GM19193 (cell line): ENCODE results near the gene LCTL.

Experiments
- POLR2A ChIP-seq: IDR thresholded peaks from 4 replicates; pipeline ENCODE4 v1.6.1; 2011; ENCODE audit not compliant: insufficient read depth, insufficient read length; ENCODE audit errors: extremely low read depth

LCTL gene

GRCh38 chr15:66560856-66561525 is 4.8 kb downstream of the LCTL start:
- TF ChIP-seq POLR2A, result no peak

DNA sequence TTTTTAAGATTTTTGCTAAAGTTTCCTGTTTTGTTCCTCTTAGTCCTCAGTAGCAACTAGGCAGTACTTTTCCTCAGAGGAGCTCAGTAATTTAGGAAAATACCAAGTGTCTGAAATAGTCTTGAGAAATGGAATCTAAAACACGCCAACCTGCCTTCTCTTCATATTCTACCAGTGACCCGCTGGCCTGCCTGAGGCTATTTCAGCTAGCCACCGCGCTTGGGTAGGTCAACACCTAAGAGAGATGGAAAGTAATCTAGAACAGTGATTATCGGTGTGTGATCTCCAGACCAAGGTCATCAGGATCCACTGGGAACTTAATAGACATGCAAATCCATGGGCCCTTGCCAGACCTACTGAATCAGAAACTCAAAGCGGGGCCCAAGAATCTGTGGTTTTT is 7.5 kb downstream of the LCTL start:
- no peak for TF ChIP-seq POLR2A

DNA sequence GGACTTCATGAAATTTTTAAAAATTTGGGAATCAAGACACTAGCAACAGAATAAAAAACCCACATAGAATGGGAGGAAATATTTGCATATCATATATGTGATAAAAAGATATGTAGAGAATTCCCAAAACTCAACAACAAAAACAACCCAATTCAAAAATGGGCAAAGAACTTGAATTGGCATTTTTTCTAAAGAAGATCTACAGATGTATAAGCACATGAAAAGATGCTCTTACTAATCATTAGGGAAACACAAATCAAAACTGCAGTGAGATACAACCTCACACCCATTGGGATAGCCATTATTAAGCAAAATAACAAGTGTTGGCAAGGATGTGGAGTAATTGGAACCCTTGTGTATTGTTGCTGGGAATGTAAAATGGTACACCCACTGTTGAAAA is 10.1 kb downstream of the LCTL start:
- TF ChIP-seq POLR2A, result no peak

DNA sequence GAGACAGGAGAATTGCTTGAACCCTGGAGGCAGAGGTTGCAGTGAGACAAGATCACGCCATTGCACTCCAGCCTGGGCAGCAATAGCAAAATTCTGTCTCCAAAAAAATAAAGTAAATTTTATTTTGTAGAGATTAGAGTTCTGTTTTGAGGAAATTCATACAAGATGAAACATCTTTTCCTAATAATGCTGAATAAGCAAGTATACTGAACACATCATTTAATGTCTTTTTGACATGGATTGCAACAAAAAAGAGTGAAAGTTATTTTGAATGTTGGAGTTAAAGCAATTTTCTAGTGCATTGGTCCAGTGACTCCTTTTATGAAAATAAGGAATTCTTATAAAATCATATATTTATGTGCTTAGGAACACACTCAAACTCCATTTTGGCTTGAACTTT is 20.5 kb downstream of the LCTL start:
- no peak for TF ChIP-seq POLR2A

DNA sequence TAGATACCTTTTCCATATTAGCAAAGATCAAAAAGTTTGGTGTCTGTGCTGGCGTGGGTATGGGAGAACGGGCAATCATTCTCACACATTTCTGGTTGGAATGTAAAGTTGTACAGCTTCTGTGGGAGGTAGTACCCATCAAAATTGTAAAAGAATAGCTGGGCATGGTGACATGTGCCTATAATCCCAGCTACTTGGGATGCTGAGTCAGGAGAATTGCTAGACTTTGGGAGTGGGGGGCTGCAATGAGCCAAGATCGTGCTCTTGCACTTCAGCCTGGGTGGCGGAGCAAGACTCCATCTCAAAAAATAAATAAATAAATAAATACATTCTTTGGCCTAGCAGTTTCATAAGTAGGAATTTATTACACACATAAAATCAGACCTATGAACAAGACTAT is 22.9 kb downstream of the LCTL start:
- TF ChIP-seq POLR2A, result no peak

DNA sequence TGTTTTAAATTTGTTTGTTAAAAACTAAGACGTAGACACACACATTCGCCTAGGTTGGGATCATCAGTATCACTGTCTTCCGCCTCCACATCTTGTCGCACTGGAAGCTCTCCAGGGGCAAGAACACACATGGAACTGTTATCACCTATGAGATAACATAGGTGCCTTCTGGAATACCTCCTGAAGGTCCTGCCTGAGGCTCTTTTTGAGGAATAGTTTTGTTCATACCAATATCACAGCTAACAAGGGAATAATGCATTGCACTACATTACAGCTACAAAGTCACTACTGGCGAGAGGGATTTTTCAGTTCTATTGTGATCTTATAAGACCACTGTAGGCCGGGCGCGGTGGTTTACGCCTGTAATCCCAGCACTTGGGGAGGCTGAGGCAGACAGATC is 30.7 kb downstream of the LCTL start:
- no peak for TF ChIP-seq POLR2A

DNA sequence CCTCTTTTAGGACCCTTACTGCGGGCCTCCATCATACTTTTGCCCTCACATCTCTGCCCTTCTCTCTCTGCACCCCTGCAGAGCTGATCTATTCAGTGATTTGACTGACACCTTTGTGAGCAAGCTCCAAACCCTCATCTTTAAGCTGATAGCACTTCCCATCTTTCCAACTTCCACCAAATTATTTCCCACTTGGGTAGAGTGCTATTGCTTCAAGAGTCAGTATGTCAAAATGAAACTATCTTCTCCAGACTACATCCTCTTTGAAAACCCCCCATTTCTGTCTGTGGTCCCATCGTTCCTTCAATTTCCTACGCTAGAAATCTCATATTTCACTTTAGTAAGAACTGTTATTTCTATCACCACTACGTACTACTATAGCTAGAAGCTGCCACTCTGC is 41.0 kb downstream of the LCTL start:
- TF ChIP-seq POLR2A, result no peak

GRCh38 chr15:66523926-66524325 is 41.9 kb downstream of the LCTL start:
- TF ChIP-seq POLR2A, result no peak

DNA sequence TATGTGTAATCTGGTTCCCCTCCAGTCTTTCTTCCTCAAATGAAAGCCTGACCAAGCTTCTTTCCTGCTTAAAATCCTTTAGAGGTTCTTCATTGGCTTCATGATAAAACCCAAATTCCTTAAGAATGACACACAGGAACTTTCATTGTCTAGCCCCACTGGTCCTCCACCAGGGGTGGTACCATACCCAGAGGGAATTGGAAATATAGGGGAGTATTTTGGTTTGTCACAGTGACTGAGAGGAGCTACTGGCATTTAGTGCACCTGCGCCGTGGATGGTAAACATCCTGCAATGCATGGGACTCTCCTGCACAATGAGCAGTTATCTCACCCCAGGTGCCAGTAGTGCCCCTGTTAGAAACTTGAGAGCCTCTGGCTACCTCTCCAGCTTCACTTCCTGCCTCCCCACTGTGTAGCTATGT is 49.9 kb downstream of the LCTL start:
- no peak for TF ChIP-seq POLR2A

DNA sequence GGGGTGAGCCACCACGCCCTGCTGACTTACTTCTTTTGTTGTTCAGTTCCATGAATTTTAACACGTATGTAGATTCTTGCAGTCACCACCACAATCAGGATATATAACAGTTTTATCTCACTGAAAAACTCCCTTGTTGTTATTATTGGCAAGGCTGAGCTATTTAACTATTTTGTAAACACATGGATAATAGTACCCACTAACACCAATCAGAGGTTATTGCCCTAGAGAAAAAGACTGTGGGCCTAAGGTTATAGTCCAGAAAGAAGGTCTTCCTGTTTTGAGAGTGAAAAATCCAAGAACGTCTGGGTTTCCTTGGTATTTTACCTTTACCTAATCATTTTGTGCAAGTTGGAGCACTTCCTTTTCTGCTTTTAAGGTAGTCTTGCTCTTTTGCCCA is 51.2 kb downstream of the LCTL start:
- no peak for TF ChIP-seq POLR2A

- TF ChIP-seq POLR2A, result no peak
These were observed 57.4 kb downstream of the LCTL start for GRCh38 chr15:66508293-66508883.

- no peak for TF ChIP-seq POLR2A
These were observed 60.0 kb downstream of the LCTL start for GRCh38 chr15:66505818-66506217.

GRCh38 chr15:66505430-66505811 is 60.4 kb downstream of the LCTL start:
- TF ChIP-seq POLR2A, result peak; percentile 52

- peak; percentile 97 for TF ChIP-seq POLR2A
These were observed 61.0 kb downstream of the LCTL start, which contains the start of the genes RPL4 and ZWILCH for GRCh38 chr15:66504563-66505429. Gene RPL4 (minus strand): TSS chr15:66504855. CDS start chr15:66504790, 65 bp downstream. Gene ZWILCH (plus strand): TSS chr15:66505326. CDS start chr15:66505339, 13 bp downstream.

DNA sequence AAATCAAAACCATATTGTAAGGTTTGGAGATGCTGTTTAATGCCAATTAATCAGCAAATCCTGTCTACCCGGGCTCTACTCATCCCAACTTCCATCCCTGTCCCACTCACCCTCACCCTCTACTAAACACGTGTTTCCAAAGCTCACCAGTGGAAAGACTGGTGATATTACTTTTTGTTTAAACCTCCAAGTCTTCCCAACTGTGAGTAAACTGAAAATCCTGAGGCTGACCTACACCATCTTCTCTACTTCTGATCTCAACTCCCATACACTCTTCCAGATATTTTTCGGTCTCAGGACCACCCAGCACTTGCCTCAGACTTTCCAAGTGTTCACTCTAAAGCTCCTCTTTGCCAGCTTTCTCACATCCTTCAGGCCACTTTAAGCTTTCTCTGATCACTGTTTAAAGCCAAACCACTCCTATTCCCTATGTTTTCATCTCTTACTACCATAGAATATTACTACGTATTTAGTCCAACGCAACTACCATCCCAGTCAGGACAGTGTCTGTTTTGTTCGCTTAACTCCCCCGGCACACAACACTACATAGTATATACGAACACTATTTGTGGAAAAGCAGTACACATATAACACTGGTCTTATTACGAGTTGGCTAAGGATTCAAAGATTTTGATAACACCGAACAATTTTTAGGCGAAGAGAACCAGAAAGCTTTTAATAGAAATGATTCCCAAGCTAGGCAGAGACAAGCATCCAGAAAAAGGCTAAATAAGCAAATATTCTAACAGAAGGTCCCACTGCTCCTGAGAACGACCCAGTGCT is 61.8 kb downstream of the LCTL start:
- no peak for TF ChIP-seq POLR2A
